Measurements from ENCODE around the gene TNFRSF19. TPM values are rescaled to one million over a fixed set of nuclear protein-coding genes. Genes with fewer than 3 reads are reported as not detected.

The TNFRSF19 gene
- total and polyA plus RNA-seq, 10 of the 15 experiments (the other 5 are each of a cell fraction or from before 2014, with no cell fraction given): 16.4 to 46.2 (median 35.4) TPM

- ChIA-PET POLR2A (no interaction called here), CTCF (interaction anchor here (1.2 to 2.8 kb wide), 4 partner anchors 130 to 174 kb away, joined by 4 to 11 read pairs (median 5); partner anchors contain the start of gene MIPEP), SMC1A (ENCODE audit: uncharacterized antibody, unreplicated experiment) (interaction anchor here (0.9 to 3.2 kb wide), 3 partner anchors 129 to 174 kb away, joined by 3 to 10 read pairs (median 3); partner anchors contain the start of gene MIPEP), RAD21 (ENCODE audit: unreplicated experiment) (interaction anchor here (0.6 to 1.9 kb wide), 3 partner anchors 63 to 173 kb away, joined by 3 to 5 read pairs (median 3); partner anchors contain the start of gene MIPEP)
- in situ Hi-C loops (cut with MboI) (no loop called here), intact Hi-C loops (cut with micrococcal nuclease; ENCODE audit: unreplicated experiment) (loop anchor here (2.0 kb wide), 1 partner anchor 155 kb away; no protein-coding TSS in a partner anchor)
- H3K79me2 ChIP-seq (ENCODE audit: control insufficient read depth, insufficient read depth, low read length): no peaks in the 10 kb centered on the region
- FAIRE-seq: no peak
- H3K36me3 ChIP-seq (ENCODE audit: control insufficient read depth in 2 of 2, insufficient read depth in 2 of 2, low read length in 1 of 2): no peaks in the 10 kb centered on the region
- no peaks in the 10 kb centered on the region for H4K20me1 ChIP-seq (ENCODE audit: control insufficient read depth, insufficient read depth)
- H3K9ac ChIP-seq (ENCODE audit: control insufficient read depth, insufficient read depth, low read length): no peak overlapping the region
- no TSS peak for BruUV-seq (replicated peaks)
- H3K4me3 ChIP-seq: no peak overlapping the region
- no peak overlapping the region for H3K27ac ChIP-seq (ENCODE audit: control insufficient read depth, insufficient read depth)
- 61% methylated on average over 11 of the region's 11 CpGs for WGBS (ENCODE audit: insufficient coverage, insufficient replicate concordance, low lambda C conversion rate, missing lambda C conversion rate)
- no peak overlapping the region; the same call in 1 of the 2 replicates for H2AFZ ChIP-seq (ENCODE audit: control insufficient read depth, low read depth, low read length)
- no peak overlapping the region for H3K4me2 ChIP-seq (ENCODE audit: control insufficient read depth, insufficient read depth)
- no peaks in the 10 kb centered on the region for H3K27me3 ChIP-seq (replicated peaks in 1 of 2; ENCODE audit: control insufficient read depth in 2 of 2, insufficient read depth in 2 of 2, low read length in 1 of 2)
- H3K4me1 ChIP-seq (ENCODE audit: control insufficient read depth, insufficient read depth, low read length): peaks cover 8% of the 10 kb centered on the region
- peaks cover 5% of the 10 kb centered on the region; the same call in 2 of the 3 replicates for H3K9me3 ChIP-seq (replicated peaks; ENCODE audit: control insufficient read depth, insufficient read depth, low read length)
- peak; percentile 40 for ATAC-seq
- no peak for DNase-seq (ENCODE audit: low read depth, low spot score)
- TF ChIP-seq SUZ12 (IDR thresholded peaks at IDR 0.05; ENCODE audit: unreplicated experiment) (no peak), HSF1 (IDR thresholded peaks at IDR 0.05; ENCODE audit: low read depth, low read length) (no peak), E2F4 (IDR thresholded peaks at IDR 0.05; ENCODE audit: low read depth, low read length) (no peak), SP1 (IDR thresholded peaks at IDR 0.05; ENCODE audit: low read depth, low read length) (no peak), CTCF (IDR thresholded peaks at IDR 0.05 in 2 of 3, conservative IDR thresholded peaks at IDR 0.05 in 1 of 3; ENCODE audit: control insufficient read depth in 2 of 3, extremely low read depth in 1 of 3, insufficient read depth in 1 of 3, low read depth in 3 of 3, low read length in 3 of 3) (peak; percentile 17 to 46 (median 38); a peak in 3 of 6 replicates), JUNB (IDR thresholded peaks at IDR 0.05) (no peak), ZNF207 (IDR thresholded peaks at IDR 0.05; ENCODE audit: borderline replicate concordance) (no peak), KLF5 (IDR thresholded peaks at IDR 0.05; ENCODE audit: partially characterized antibody) (no peak), ZBED1 (IDR thresholded peaks at IDR 0.05; ENCODE audit: borderline replicate concordance) (no peak), YBX1 (IDR thresholded peaks at IDR 0.05) (no peak), KAT2A (conservative IDR thresholded peaks at IDR 0.05; ENCODE audit: control insufficient read depth, low read depth, low read length) (no peak), BCL11A (IDR thresholded peaks at IDR 0.05; ENCODE audit: low read depth, low read length) (no peak), SREBF2 (IDR thresholded peaks at IDR 0.05; ENCODE audit: low read length) (no peak), RAD21 (IDR thresholded peaks at IDR 0.05; ENCODE audit: insufficient read depth, low read depth, low read length) (peak; percentile 56), NFXL1 (IDR thresholded peaks at IDR 0.05; ENCODE audit: borderline replicate concordance) (no peak), ZNF217 (IDR thresholded peaks at IDR 0.05) (no peak), ZBTB33 (IDR thresholded peaks at IDR 0.05) (peak; percentile 57; the same call in 1 of the 2 replicates), SMC3 (IDR thresholded peaks at IDR 0.05; ENCODE audit: borderline replicate concordance, low read length) (peak; percentile 47), SMAD1 (IDR thresholded peaks at IDR 0.05; ENCODE audit: low read depth, partially characterized antibody) (no peak), STAT1 (conservative IDR thresholded peaks at IDR 0.05) (no peak)
Measured at GRCh38 chr13:23715762-23716235, 145.6 kb downstream of the TNFRSF19 start.

Measured in GM12878 (cell line).